Karpas-422 (cell line): ENCODE measurements around the gene GRM7. TPM values are rescaled to one million over a fixed set of nuclear protein-coding genes. Genes with fewer than 3 reads are reported as not detected.

Experiments
- DNase-seq: peaks from one replicate; pipeline ENCODE4 v3.0.0-alpha.2; 2015
- H2AFZ ChIP-seq: fragments of 200-600 bp; sonication (generic); 2 replicates; pipeline ENCODE4 v1.6.1; 2014; ENCODE audit warnings: antibody characterized with exemption, low read length, mixed read lengths
- H3K27ac ChIP-seq: fragments of 200-600 bp; sonication (generic); 2 replicates; pipeline ENCODE4 v1.5.1; 2014; ENCODE audit warnings: mild to moderate bottlenecking, low read length, moderate library complexity
- H3K27me3 ChIP-seq: fragments of 200-600 bp; sonication (generic); 2 replicates; pipeline ENCODE4 v1.6.1; 2014; ENCODE audit warnings: low read length, mixed read lengths
- H3K36me3 ChIP-seq: fragments of 200-600 bp; sonication (generic); 2 replicates; pipeline ENCODE4 v1.6.1; 2014; ENCODE audit warnings: low read length, mixed read lengths; ENCODE audit not compliant: insufficient read depth
- H3K4me1 ChIP-seq: fragments of 200-600 bp; sonication (generic); 2 replicates; pipeline ENCODE4 v1.6.1; 2014; ENCODE audit warnings: mild to moderate bottlenecking, low read length, mixed read lengths
- H3K4me2 ChIP-seq: fragments of 200-600 bp; sonication (generic); 2 replicates; pipeline ENCODE4 v1.6.1; 2014; ENCODE audit warnings: low read length, low read depth, mild to moderate bottlenecking; ENCODE audit not compliant: poor library complexity, severe bottlenecking
- H3K4me3 ChIP-seq: fragments of 200-600 bp; sonication (generic); 2 replicates; pipeline ENCODE4 v1.5.1; 2014; ENCODE audit warnings: mild to moderate bottlenecking, antibody characterized with exemption, low read length, mixed read lengths
- H3K79me2 ChIP-seq: fragments of 200-600 bp; sonication (generic); 2 replicates; pipeline ENCODE4 v1.6.1; 2014; ENCODE audit warnings: mild to moderate bottlenecking, low read length, mixed read lengths
- H3K9ac ChIP-seq: fragments of 200-600 bp; sonication (generic); 2 replicates; pipeline ENCODE4 v1.6.0; 2014; ENCODE audit warnings: low read length
- H3K9me2 ChIP-seq: fragments of 200-600 bp; sonication (generic), shearing (Covaris generic); replicated peaks from 2 replicates; pipeline ENCODE4 v1.6.0; 2014; ENCODE audit warnings: mild to moderate bottlenecking, low read length, moderate library complexity; ENCODE audit not compliant: insufficient read depth
- H3K9me3 ChIP-seq: fragments of 300-700, 200-600 bp; sonication (generic); 2 replicates; pipeline ENCODE4 v1.6.1; 2014; ENCODE audit warnings: low read length, mixed read lengths
- H4K20me1 ChIP-seq: fragments of 200-600 bp; sonication (generic); 2 replicates; pipeline ENCODE4 v1.6.1; 2014; ENCODE audit warnings: mild to moderate bottlenecking, antibody characterized with exemption, low read length, low read depth; ENCODE audit not compliant: insufficient read depth
- total RNA-seq: library from RNA; depleted of rRNA; stranded (reverse); fragments of >200 nt; shearing (Covaris generic); gene quantifications from 2 replicates; pipeline ENCODE4 v1.2.3, GENCODE V29; 2014; ENCODE audit warnings: low replicate concordance

The GRM7 gene
- total RNA-seq, 1 experiment from 2014 or later: not detected

DNA sequence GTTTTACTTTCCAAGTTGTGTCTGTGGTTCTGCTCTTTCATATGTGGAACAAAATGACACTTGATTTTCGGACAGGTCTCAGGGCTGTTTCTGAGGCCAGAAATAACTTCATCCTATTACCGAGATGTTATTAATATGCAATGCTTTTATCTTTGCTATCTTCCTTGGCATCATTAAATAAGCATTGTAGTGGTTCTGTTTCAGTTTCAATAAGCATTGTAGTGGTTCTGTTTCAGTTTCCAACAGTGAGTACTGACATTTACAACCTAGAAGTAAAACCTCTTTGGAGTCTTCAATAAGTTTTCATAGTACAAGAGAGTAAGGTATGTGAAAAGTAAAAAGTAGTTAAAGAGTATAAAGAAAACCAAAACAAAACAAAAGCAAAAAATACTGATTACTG is 746.2 kb downstream of the GRM7 start:
- no peak overlapping the region for H3K9ac ChIP-seq
- no peaks in the 10 kb centered on the region; the same call in 1 of the 2 replicates for H3K9me3 ChIP-seq
- no peaks in the 10 kb centered on the region for H3K4me1 ChIP-seq
- DNase-seq: no peak
- no peak overlapping the region for H2AFZ ChIP-seq
- no peaks in the 10 kb centered on the region for H4K20me1 ChIP-seq
- no peaks in the 10 kb centered on the region for H3K36me3 ChIP-seq
- no peak overlapping the region for H3K4me3 ChIP-seq
- no peak overlapping the region for H3K27ac ChIP-seq
- H3K79me2 ChIP-seq: no peaks in the 10 kb centered on the region
- H3K27me3 ChIP-seq: no peaks in the 10 kb centered on the region
- no peak overlapping the region for H3K4me2 ChIP-seq
- no peaks in the 10 kb centered on the region for H3K9me2 ChIP-seq

DNA sequence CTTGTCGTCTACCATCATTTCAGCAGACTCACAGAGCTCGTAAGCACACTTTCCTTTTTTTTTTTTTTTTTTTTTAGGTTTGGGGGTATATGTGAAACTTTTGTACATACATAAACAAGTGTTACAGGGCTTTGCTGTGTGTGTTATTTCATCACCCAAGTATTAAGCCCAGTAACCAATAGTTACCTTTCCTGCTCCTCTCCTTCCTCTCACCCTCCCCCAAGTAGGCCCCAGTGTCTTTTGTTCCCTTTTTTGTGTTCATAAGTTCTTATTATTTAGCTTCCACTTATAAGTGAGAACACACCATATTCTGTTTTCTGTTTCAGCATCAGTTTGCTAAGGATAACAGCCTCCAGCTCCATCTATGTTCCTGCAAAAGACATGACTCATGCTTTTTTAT is 746.8 kb downstream of the GRM7 start:
- H3K36me3 ChIP-seq: no peaks in the 10 kb centered on the region
- H3K4me3 ChIP-seq: no peak overlapping the region
- no peaks in the 10 kb centered on the region for H4K20me1 ChIP-seq
- no peaks in the 10 kb centered on the region for H3K27me3 ChIP-seq
- no peak overlapping the region for H3K9ac ChIP-seq
- H3K27ac ChIP-seq: no peak overlapping the region
- no peak for DNase-seq
- H3K4me1 ChIP-seq: no peaks in the 10 kb centered on the region
- no peaks in the 10 kb centered on the region for H3K9me2 ChIP-seq
- no peak overlapping the region for H2AFZ ChIP-seq
- H3K9me3 ChIP-seq: no peaks in the 10 kb centered on the region; the same call in 1 of the 2 replicates
- H3K4me2 ChIP-seq: no peak overlapping the region
- no peaks in the 10 kb centered on the region for H3K79me2 ChIP-seq

DNA sequence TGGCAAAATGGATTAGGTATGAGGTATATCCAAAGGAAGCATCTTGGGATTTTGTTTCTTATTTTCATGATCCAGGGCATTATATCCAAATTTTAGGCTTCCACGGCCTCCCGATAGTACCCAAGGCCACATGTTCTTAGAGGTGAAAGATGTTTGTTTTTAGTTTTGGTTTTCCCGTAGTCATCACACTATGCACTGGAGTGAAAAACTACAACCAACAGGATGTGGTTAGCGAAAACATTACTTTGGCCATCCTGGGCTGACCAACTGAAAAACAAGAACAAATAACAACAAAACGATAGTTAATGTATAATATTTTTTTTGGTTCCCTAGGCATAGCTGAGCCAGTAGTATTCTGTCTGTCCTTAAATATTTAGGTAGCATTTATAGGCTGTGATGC is 749.7 kb downstream of the GRM7 start:
- Histone ChIP-seq H2AFZ (no peak overlapping the region), H3K4me2 (no peak overlapping the region), H3K36me3 (no peaks in the 10 kb centered on the region), H3K4me1 (no peaks in the 10 kb centered on the region), H3K9ac (no peak overlapping the region), H3K27me3 (no peaks in the 10 kb centered on the region), H3K4me3 (no peak overlapping the region), H4K20me1 (no peaks in the 10 kb centered on the region), H3K27ac (no peak overlapping the region), H3K9me3 (no peaks in the 10 kb centered on the region), H3K9me2 (no peaks in the 10 kb centered on the region), H3K79me2 (no peaks in the 10 kb centered on the region)
- DNase-seq: no peak

DNA sequence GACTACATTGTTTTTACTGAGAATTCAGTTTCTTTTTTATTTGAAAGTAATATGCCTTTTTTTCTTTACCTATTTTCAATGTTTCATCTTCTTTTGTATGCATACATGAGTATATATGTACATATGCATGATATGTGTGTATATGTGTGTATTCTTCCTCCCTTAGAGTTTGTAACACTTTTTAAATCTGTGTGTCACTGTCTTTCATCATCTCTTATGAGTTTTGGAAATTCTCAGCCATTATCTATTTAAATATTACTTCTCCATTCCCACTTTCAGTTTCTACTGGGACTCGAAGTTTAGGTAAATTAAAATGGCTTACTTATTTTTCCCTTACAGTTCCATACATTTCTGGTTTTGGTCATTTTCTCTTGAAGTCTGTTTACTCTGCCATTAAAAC is 754.1 kb downstream of the GRM7 start:
- H3K79me2 ChIP-seq: no peaks in the 10 kb centered on the region
- no peaks in the 10 kb centered on the region for H4K20me1 ChIP-seq
- H3K36me3 ChIP-seq: no peaks in the 10 kb centered on the region
- H3K4me1 ChIP-seq: no peaks in the 10 kb centered on the region
- H3K9me2 ChIP-seq: no peaks in the 10 kb centered on the region
- H3K4me2 ChIP-seq: no peak overlapping the region
- H3K4me3 ChIP-seq: no peak overlapping the region
- no peaks in the 10 kb centered on the region for H3K27me3 ChIP-seq
- no peak overlapping the region for H3K27ac ChIP-seq
- H3K9me3 ChIP-seq: 0 out of 2 replicates have a peak, but pooled peaks cover 8% of the 10 kb centered on the region
- H3K9ac ChIP-seq: no peak overlapping the region
- DNase-seq: no peak
- H2AFZ ChIP-seq: no peak overlapping the region

DNA sequence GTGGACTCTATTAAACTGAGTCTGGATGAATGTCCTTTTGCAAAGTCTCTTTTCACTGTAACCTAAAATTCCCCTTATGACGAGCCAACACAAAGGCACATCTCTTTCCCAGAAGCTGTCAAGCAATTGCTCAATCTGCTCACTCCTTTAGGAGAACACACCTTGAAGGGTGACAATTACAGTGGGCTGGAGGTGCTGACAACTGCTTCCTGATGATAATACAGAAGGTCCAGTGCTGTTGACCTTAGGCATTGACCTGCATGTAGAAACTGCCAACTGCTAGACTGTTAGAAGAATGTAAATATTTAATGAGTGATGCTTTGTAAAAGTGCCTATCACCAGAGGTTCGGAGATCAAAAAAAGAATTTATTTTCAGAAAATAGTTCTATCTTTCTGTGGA is 757.7 kb downstream of the GRM7 start:
- no peak overlapping the region for H3K4me2 ChIP-seq
- H3K9ac ChIP-seq: no peak overlapping the region
- H3K27me3 ChIP-seq: no peaks in the 10 kb centered on the region
- no peaks in the 10 kb centered on the region for H3K9me2 ChIP-seq
- no peaks in the 10 kb centered on the region for H4K20me1 ChIP-seq
- no peak overlapping the region for H2AFZ ChIP-seq
- no peak overlapping the region for H3K4me3 ChIP-seq
- no peaks in the 10 kb centered on the region for H3K36me3 ChIP-seq
- no peak for DNase-seq
- no peak overlapping the region for H3K27ac ChIP-seq
- no peaks in the 10 kb centered on the region for H3K79me2 ChIP-seq
- H3K9me3 ChIP-seq: peaks cover 14% of the 10 kb centered on the region
- H3K4me1 ChIP-seq: no peaks in the 10 kb centered on the region

DNA sequence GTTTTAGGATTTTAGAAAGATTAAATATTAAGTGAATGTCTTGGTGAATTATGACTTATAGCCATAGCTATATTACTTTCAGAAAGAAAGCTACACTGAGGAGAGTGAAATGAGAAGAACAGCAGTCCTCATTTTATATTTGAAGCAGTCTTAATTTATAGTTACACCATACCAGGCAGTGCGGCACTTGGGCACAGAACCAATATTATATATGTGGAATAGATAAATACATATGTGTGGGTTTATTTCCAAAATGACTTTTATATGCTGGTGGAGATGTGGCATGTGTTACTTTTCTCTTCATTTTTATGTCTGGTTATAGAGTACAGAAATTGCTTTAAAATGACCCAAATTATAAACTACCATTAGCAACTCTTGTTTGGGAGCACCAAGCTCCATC is 759.5 kb downstream of the GRM7 start:
- H4K20me1 ChIP-seq: no peaks in the 10 kb centered on the region
- H2AFZ ChIP-seq: no peak overlapping the region
- no peaks in the 10 kb centered on the region for H3K9me2 ChIP-seq
- H3K36me3 ChIP-seq: no peaks in the 10 kb centered on the region
- peaks cover 14% of the 10 kb centered on the region for H3K9me3 ChIP-seq
- no peaks in the 10 kb centered on the region for H3K79me2 ChIP-seq
- H3K4me1 ChIP-seq: no peaks in the 10 kb centered on the region
- no peak overlapping the region for H3K9ac ChIP-seq
- H3K27me3 ChIP-seq: no peaks in the 10 kb centered on the region
- H3K4me3 ChIP-seq: no peak overlapping the region
- no peak overlapping the region for H3K4me2 ChIP-seq
- DNase-seq: no peak
- H3K27ac ChIP-seq: no peak overlapping the region

DNA sequence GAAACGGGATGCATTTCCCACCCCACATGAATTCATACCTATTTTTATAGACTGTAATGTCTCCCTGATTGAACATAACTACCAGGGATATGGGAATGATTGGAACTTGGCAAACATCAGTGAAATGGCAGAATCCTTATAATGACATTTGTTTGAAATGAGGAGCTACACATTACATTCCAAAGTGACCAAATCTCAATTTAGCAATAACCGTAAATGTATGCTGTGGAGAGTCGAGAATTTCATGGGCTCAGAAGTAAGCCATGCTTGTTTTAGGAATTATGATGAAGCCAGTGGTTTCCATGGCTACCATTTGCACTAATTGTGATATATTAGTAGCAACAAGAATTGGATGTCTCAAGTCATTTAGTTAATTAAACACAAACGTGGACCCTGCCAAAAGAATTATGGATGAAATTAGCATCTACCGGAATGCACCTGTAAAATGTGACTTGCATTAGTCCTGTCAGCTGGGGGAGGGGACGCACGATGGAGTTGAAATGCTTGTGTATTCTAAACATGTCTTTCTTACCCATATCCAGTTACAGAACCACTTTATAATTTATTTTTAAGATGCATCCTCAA is 760.2 kb downstream of the GRM7 start:
- no peak overlapping the region for H2AFZ ChIP-seq
- H3K9me3 ChIP-seq: peaks cover 14% of the 10 kb centered on the region
- H3K9ac ChIP-seq: no peak overlapping the region
- no peaks in the 10 kb centered on the region for H3K4me1 ChIP-seq
- no peaks in the 10 kb centered on the region for H3K27me3 ChIP-seq
- no peak overlapping the region for H3K4me3 ChIP-seq
- no peaks in the 10 kb centered on the region for H4K20me1 ChIP-seq
- no peak overlapping the region for H3K27ac ChIP-seq
- H3K79me2 ChIP-seq: no peaks in the 10 kb centered on the region
- H3K9me2 ChIP-seq: no peaks in the 10 kb centered on the region
- no peak for DNase-seq
- H3K4me2 ChIP-seq: no peak overlapping the region
- H3K36me3 ChIP-seq: no peaks in the 10 kb centered on the region

DNA sequence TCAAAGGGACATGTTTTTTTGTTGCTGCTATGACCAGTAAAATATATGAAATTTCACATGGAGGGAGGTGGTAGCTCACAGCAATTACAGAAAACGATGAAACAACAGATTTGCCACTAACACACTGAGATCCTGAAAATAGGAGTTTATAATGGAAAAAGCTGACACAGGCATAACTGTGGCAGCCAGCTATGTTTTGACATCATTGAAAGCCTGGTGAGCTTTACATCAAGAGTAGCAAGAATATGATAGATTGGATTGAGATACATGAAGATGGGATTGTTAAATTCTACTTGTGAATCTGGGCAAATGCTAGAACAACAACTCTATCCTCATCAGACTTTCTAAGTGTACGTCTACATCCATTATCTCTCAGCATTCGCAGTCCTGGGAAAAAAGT is 760.7 kb downstream of the GRM7 start:
- H3K4me1 ChIP-seq: no peaks in the 10 kb centered on the region
- no peak overlapping the region for H3K4me2 ChIP-seq
- no peak overlapping the region for H3K4me3 ChIP-seq
- H3K9me3 ChIP-seq: peaks cover 14% of the 10 kb centered on the region
- DNase-seq: no peak
- no peaks in the 10 kb centered on the region for H3K79me2 ChIP-seq
- no peak overlapping the region for H3K9ac ChIP-seq
- H3K9me2 ChIP-seq: no peaks in the 10 kb centered on the region
- no peaks in the 10 kb centered on the region for H3K36me3 ChIP-seq
- no peak overlapping the region for H2AFZ ChIP-seq
- no peaks in the 10 kb centered on the region for H4K20me1 ChIP-seq
- no peak overlapping the region for H3K27ac ChIP-seq
- H3K27me3 ChIP-seq: no peaks in the 10 kb centered on the region

DNA sequence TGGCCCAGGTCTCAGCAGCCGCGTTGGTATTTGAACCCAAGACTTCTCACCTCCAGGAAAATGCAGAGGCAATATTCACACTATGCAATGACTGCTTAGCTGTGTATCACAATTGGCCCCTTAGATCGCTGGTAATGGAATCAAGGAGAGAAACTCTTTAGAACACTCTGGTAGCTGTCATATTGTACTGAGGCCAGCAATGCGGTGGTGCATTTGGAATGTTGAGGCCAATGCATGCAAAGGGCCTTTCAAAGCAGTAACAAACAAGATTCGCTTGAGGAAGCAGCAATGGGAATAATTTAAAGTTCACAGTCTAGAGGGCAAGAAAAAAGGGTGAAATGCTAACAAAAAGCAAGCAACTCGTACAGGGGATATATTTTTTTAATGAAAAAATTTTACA is 764.1 kb downstream of the GRM7 start:
- Histone ChIP-seq H3K9ac (no peak overlapping the region), H3K4me1 (no peaks in the 10 kb centered on the region), H3K36me3 (no peaks in the 10 kb centered on the region), H3K9me3 (peaks cover 6% of the 10 kb centered on the region), H4K20me1 (no peaks in the 10 kb centered on the region), H3K4me3 (no peak overlapping the region), H3K4me2 (no peak overlapping the region), H3K27ac (no peak overlapping the region), H3K79me2 (no peaks in the 10 kb centered on the region), H3K9me2 (no peaks in the 10 kb centered on the region; the same call in 1 of the 2 replicates), H2AFZ (no peak overlapping the region), H3K27me3 (no peaks in the 10 kb centered on the region)
- DNase-seq: no peak
